GM12891 (cell line): Measurements from ENCODE around the gene KRTAP26-1.

ENCODE experiments used
- PAX5 ChIP-seq: IDR thresholded peaks from 2 replicates; pipeline ENCODE4 v1.6.1; 2011; ENCODE audit warnings: low read length, moderate library complexity, mild to moderate bottlenecking; ENCODE audit not compliant: insufficient read depth, severe bottlenecking
- POLR2A ChIP-seq: IDR thresholded peaks from 2 replicates; pipeline ENCODE4 v1.6.1; 2011; ENCODE audit warnings: low read depth, low read length, control low read depth
- POLR2AphosphoS5 ChIP-seq: IDR thresholded peaks from 2 replicates; pipeline ENCODE4 v1.6.1; 2011; ENCODE audit warnings: low read depth, low read length, control low read depth
- POU2F2 ChIP-seq: IDR thresholded peaks from 2 replicates; pipeline ENCODE4 v1.6.1; 2011; ENCODE audit warnings: low read depth, mild to moderate bottlenecking, control low read depth, low read length, moderate library complexity
- SPI1 ChIP-seq: IDR thresholded peaks from 2 replicates; pipeline ENCODE4 v1.6.1; 2011; ENCODE audit warnings: low read depth, low read length, control low read depth
- TAF1 ChIP-seq: IDR thresholded peaks from 2 replicates; pipeline ENCODE4 v1.6.1; 2011; ENCODE audit warnings: low read depth, low read length, control low read depth

DNA sequence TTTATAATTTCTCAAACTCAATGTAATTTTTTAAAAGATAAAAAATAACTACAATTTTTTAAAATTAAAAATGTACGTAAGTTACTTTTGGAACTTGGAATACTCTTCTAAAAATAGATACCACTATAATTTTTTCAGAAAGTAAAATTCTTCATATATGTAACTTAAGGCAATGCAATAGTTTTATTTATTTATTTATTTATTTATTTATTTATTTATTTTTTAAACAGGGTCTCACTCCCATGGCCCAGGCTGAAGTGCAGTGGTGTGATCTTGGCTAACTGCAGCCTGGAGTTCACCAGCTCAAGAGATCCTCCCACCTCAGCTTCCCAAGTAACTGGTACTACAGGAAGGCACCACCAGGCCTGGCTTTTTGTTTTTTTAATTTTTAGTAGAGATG is 31.4 kb upstream of the KRTAP26-1 start:
- no peak for TF ChIP-seq POLR2AphosphoS5
- TF ChIP-seq TAF1 = no peak
- no peak for TF ChIP-seq SPI1
- no peak for TF ChIP-seq POLR2A
- no peak for TF ChIP-seq POU2F2
- TF ChIP-seq PAX5 = no peak
